Breast epithelium (tissue), 3 donors: ENCODE results near the gene SLC37A1.

Experiments used
- POLR2A ChIP-seq: fragments of 450-650 bp; IDR thresholded peaks from one replicate; pipeline ENCODE4 v1.6.1; 2016; ENCODE audit warnings: antibody characterized with exemption, mild to moderate bottlenecking, moderate library complexity
- TF ChIP-seq, protein P1 (sequence below), 3 donors: fragments of 450-650 bp; IDR thresholded peaks; one replicate each; pipeline ENCODE4 v1.5.1; 2016 to 2017; ENCODE audit warnings: antibody characterized with exemption in 3 of 3, mild to moderate bottlenecking in 3 of 3, moderate library complexity in 3 of 3

DNA sequence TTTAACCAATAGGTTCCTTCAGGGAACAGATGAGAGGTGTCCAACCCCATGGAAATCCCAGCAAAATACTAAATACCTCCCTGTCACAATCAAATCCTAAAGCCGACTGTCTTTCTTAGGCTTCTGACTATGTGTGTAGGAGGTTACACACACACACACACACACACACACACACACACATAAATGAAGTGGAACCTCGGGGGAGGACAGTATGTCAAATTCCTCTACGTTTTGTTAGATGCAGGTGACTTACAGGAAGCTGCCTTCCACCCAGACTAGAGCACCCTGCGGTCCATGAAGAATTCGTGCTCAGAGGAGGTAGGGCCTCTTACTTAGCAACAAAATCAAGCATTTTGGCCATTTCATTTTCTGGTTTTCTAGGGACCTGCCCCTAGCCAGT is 34.1 kb upstream of the SLC37A1 start:
- TF ChIP-seq, protein P1, sequence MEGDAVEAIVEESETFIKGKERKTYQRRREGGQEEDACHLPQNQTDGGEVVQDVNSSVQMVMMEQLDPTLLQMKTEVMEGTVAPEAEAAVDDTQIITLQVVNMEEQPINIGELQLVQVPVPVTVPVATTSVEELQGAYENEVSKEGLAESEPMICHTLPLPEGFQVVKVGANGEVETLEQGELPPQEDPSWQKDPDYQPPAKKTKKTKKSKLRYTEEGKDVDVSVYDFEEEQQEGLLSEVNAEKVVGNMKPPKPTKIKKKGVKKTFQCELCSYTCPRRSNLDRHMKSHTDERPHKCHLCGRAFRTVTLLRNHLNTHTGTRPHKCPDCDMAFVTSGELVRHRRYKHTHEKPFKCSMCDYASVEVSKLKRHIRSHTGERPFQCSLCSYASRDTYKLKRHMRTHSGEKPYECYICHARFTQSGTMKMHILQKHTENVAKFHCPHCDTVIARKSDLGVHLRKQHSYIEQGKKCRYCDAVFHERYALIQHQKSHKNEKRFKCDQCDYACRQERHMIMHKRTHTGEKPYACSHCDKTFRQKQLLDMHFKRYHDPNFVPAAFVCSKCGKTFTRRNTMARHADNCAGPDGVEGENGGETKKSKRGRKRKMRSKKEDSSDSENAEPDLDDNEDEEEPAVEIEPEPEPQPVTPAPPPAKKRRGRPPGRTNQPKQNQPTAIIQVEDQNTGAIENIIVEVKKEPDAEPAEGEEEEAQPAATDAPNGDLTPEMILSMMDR (IDR thresholded peaks at IDR 0.05): no peak
- TF ChIP-seq POLR2A: no peak
